Effector CD8-positive, alpha-beta T cell (primary cell): ENCODE measurements around the gene TNFAIP3.
"Not testable (repeated sequence)": the region's sequence is repeated elsewhere in the genome, so short reads cannot be mapped to it uniquely, and the experiment has no call there.

Experiments
- DNase-seq: peaks from one replicate; lab custom pipeline; 2025; lab: John Stamatoyannopoulos, UW

Gene TNFAIP3

DNA sequence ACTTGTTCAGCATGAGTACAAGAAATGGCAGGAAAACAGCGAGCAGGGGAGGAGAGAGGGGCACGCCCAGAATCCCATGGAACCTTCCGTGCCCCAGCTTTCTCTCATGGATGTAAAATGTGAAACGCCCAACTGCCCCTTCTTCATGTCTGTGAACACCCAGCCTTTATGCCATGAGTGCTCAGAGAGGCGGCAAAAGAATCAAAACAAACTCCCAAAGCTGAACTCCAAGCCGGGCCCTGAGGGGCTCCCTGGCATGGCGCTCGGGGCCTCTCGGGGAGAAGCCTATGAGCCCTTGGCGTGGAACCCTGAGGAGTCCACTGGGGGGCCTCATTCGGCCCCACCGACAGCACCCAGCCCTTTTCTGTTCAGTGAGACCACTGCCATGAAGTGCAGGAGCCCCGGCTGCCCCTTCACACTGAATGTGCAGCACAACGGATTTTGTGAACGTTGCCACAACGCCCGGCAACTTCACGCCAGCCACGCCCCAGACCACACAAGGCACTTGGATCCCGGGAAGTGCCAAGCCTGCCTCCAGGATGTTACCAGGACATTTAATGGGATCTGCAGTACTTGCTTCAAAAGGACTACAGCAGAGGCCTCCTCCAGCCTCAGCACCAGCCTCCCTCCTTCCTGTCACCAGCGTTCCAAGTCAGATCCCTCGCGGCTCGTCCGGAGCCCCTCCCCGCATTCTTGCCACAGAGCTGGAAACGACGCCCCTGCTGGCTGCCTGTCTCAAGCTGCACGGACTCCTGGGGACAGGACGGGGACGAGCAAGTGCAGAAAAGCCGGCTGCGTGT lies 11.6 kb downstream of the TNFAIP3 start:
- peak; percentile 40 for DNase-seq

DNA sequence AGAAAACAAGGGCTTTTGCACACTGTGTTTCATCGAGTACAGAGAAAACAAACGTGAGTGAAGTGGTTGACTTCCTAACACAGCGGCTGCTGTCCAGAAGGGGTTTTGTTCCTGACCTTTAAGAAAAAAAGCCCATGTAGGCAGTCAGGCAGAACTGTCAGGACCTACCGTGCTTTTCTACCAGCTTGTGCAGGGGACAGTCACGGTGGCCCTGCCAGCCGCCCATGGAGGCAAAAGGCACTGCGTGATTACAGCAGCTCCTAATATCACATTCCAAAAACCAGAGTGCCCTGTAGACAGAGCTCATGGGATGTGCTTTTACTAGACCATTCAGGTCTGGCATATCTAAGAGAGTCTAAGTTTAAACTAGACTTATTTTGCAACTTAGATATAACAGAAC lies 12.2 kb downstream of the TNFAIP3 start:
- DNase-seq = no peak

- no peak for DNase-seq
Observed at GRCh38 chr6:137879885-137880745, 13.1 kb downstream of the TNFAIP3 start.

- DNase-seq = peak; percentile 56
Observed at GRCh38 chr6:137880746-137881521, 13.9 kb downstream of the TNFAIP3 start.

DNA sequence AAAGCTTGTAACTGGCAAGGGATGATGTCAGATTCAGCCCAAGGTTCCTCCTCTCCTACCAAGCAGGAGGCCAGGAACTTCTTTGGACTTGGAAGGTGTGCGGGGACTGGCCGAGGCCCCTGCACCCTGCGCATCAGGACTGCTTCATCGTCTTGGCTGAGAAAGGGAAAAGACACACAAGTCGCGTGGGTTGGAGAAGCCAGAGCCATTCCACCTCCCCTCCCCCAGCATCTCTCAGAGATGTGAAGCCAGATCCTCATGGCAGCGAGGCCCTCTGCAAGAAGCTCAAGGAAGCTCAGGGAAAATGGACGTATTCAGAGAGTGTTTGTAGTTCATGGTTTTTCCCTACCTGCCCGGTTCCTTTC lies 14.4 kb downstream of the TNFAIP3 start:
- peak; percentile 40 for DNase-seq

- DNase-seq = peak; percentile 21
Observed at GRCh38 chr6:137882225-137882961, 15.3 kb downstream of the TNFAIP3 start.

DNA sequence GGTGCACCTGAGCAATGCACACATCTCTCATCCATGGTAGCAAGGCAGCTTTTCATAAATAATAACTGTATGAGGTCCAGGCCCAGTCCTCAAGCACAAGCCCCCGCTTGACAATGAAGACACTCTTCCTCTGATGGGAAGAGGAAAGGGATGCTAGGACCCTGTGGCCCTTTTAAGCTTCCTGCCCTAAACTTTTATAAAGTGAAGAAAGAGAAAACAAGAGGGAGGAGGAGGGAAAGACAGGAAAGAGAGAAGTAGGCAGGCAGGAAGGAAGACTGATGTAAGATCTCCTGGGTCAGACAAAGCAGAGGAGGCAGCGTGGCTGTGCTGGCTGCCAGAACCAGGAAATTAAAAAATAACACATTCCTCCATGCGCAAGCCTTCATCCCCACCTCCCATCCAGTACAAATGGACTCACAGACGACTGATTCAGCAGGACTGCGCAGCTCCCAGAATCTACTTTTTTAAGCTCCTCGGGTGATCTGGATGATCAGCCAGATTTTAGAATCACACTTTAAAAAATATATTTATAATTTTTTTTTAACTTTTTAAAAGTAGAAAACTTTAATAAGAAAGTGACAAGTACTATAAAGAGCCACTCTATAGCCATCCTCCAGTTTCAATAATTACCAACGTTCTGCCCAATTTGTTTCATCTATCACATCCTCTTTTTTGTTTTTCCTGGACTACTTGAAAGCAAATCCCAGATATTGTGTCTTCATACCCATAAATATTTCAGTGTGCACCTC lies 16.5 kb downstream of the TNFAIP3 start:
- peak; percentile 20 for DNase-seq

- DNase-seq = no peak
Observed at GRCh38 chr6:137884149-137884909, 17.3 kb downstream of the TNFAIP3 start.

DNA sequence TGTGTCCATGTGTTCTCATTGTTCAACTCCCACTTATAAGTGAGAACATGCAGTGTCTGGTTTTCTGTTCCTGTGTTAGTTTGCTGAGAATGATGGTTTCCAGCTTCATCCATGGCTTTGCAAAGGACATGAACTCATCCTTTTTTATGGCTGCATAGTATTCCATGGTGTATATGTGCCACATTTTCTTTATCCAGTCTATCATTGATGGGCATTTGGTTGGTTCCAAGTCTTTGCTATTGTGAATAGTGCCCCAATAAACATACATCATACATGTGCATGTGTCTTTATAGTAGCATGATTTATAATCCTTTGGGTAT lies 17.8 kb downstream of the TNFAIP3 start:
- not testable (repeated sequence) for DNase-seq

DNA sequence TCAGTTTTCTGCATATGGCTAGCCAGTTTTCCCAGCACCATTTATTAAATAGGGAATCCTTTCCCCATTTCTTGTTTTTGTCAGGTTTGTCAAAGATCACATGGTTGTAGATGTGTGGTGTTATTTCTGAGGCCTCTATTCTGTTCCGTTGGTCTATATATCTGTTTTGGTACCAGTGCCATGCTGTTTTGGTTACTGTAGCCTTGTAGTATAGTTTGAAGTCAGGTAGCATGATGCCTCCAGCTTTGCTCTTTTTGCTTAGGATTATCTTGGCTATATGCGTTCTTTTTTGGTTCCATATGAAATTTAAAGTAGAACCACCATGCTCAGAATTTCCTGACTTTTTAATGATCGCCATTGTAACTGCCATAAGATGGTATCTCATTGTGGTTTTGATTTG lies 19.2 kb downstream of the TNFAIP3 start:
- not testable (repeated sequence) for DNase-seq

GRCh38 chr6:137890983-137891537 lies 24.0 kb downstream of the TNFAIP3 start:
- no peak for DNase-seq

DNA sequence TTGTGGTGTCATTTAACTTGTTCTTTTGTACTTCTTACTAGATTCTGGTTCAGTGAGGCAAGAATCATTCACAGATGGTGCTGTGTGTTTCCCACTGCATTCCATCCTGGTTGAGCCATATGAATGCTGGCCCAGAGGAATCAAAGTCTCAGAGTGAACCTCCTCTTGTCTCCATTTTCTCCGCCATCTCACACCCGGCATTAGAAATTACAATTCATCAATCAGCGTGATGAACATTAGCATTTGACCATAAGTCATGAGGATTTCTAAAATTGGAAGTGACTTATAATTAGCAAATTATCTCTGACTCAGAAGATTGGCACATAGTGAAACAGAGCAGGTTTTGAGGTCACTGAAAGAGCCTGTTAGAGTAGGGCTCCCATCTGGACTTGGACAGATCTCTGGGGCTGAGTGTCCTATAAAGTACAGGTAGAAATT lies 25.2 kb downstream of the TNFAIP3 start:
- DNase-seq = no peak

DNA sequence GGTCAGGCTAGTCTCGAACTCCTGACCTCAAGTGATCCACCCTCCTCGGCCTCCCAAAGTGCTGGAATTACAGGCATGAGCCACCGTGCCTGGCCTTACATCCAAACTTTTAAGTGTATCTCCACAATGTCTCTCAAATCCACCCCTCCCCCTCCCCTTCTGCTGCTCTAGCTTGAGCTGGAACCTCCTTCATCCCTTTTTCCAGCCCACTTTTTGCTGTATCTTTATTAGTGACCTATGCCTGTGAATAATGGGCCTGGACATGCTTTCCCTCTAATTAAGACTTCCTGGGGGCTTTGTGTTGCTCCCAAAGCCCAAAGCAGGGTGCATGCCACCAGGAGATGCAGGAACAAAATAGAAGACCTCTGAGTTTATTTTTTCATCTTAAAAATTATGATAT lies 26.1 kb downstream of the TNFAIP3 start:
- DNase-seq = no peak

DNA sequence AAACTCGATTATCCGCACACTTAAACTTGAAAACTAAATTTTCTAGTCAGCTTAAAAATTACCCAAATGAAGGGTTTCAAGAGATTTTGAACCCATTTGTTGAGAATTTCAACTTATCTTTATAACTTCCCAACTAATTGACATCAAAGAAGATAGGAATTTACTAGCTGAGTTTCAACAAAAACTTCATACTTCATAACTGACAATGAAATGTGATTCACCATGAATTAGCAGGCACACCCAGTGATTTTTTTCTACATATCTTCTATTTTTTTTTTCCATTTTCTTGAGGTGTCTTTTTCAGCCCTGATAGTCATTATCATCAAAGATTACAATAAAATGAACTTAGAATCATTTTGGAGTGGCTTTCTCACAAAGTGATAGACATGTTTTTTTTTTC lies 26.7 kb downstream of the TNFAIP3 start:
- no peak for DNase-seq

DNA sequence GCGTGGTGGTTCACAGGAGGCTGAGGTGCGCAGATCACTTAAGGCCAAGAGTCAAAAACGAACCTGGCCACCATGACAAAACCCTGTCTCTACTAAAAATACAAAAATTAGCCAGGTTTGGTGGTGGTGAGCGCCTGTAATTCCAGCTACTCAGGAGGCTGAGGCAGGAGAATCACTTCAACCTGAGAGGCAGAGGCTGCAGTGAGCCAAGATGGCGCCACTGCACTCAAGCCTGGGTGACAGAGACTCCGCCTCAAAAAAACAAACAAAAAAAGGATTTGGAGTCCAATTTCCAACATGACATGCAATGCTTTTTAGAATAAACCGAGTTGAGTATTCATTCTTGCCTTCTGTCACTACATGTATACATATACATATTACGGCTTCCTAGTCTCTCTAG lies 27.3 kb downstream of the TNFAIP3 start:
- not testable (repeated sequence) for DNase-seq

GRCh38 chr6:137894779-137895385 lies 27.8 kb downstream of the TNFAIP3 start:
- DNase-seq = no peak

DNA sequence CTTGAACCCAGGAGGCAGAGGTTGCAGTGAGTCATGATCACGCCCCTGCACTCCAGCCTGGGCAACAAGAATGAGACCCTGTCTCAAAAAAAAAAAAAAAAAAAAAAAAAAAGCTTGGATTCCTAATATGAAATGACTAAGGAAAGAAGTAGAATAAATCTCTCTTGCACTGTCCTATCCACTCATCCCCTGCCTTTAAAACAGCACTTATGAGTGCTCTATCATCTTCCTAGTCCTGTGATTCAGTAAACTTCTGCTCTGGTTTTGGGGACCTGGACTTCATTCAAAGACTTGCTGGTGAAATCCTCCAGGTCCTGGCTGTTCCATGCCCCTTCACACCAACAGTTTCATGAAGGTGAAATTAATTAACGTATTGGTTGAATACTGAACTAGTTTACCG lies 29.6 kb downstream of the TNFAIP3 start:
- no peak for DNase-seq

DNA sequence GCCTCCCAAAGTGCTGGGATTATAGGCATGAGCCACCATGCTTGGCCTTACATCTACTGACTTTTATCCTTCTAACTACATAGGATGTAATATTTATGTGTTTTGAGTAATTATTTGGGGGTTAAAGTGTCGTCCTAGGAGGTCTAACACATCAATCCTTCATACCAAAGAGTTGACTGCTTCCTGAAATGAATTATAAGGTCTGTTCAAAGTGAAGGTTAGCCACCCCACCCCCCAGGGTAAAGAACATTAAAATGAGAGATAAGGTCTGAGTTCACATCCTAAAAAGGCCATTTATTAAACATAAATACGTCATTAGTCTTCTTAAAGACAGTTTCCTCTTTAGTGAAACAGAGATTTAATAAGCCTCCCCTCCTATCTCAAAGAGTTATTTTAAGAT lies 33.8 kb downstream of the TNFAIP3 start:
- no peak for DNase-seq

DNA sequence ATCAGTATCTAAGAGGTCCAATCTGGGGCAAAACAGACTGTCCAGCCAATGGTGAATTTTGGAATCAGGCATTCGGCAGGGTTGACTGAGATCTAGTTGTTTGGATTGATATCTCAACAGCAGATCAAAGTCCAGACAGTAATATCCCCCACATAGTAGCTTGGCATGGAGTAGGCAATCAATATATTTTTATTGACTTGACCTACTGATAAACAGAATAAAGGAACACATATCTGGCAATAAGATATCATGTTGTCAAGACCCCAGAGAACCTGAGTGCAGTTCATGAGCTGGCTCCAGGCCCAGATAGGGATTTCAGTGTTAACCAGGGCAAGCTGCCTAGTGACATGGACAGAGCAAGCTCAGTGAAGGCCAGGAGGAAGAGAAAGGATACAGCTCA lies 34.4 kb downstream of the TNFAIP3 start:
- DNase-seq = no peak

- no peak for DNase-seq
Observed at GRCh38 chr6:137902699-137903098, 35.6 kb downstream of the TNFAIP3 start.
